Cardiac fibroblast (primary cell): Measurements from ENCODE around the gene ALAS2.

Source experiments
- DNase-seq, 2 donors: peaks; one replicate each; pipeline versions ENCODE4 v3.0.0 to v3.0.0-alpha.2; 2010; ENCODE audit warnings: low read depth in 2 of 2
- H3K4me3 ChIP-seq, 2 donors: replicated peaks in 1 of 2; 1 replicate in 1 of 2; 2 replicates in 1 of 2; pipeline ENCODE4 v1.5.1; 2011; ENCODE audit warnings: low read depth in 2 of 2, low read length in 2 of 2, mild to moderate bottlenecking in 2 of 2, moderate library complexity in 1 of 2
- CTCF ChIP-seq: IDR thresholded peaks from one replicate; pipeline ENCODE4 v1.5.1; 2011; ENCODE audit warnings: low read depth, mild to moderate bottlenecking, low read length, inconsistent platforms

Gene ALAS2

GRCh38 chrX:54964766-54965497, 65.8 kb downstream of the ALAS2 start:
- TF ChIP-seq CTCF: no peak
- H3K4me3 ChIP-seq: no peak overlapping the region
- DNase-seq: no peak

DNA sequence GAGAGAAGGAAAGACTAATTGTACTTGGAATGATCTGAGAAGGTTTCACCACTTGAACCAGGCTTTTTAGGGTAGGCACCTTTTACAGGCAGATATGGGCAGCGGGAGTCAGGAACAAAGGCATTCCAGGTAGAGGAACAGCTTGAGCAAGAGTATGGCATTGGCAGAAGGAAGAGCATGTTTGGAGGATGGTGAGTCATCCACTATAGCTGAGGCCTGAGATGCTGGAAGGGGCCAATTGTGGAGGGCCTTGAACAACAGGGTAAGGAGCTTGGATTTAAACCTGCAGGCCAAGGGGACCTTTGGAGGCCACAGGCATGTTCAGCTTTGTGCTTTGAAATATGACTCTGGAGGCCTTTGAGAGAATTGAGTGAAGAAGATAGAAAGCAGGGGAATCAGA, 69.0 kb downstream of the ALAS2 start:
- no peak for DNase-seq
- TF ChIP-seq CTCF: no peak
- H3K4me3 ChIP-seq: no peak overlapping the region
